HFFc6 (cell line): ENCODE results near the gene CD38. TPM values are rescaled to one million over a fixed set of nuclear protein-coding genes. Genes with fewer than 3 reads are reported as not detected.

ENCODE experiments used
- DNase-seq: peaks from one replicate; pipeline ENCODE4 v3.0.0-alpha.2; 2018
- H3K27ac Mint-ChIP-seq: 2 replicates; pipeline ENCODE4 v1.8.0; 2020; ENCODE audit warnings: mild to moderate bottlenecking, mixed read lengths
- H3K27me3 Mint-ChIP-seq: 2 replicates; pipeline ENCODE4 v1.8.0; 2021; ENCODE audit warnings: mild to moderate bottlenecking, moderate library complexity, mixed read lengths; ENCODE audit not compliant: insufficient read depth
- H3K36me3 Mint-ChIP-seq: 2 replicates; pipeline ENCODE4 v1.8.0; 2021; ENCODE audit warnings: low read depth, mixed read lengths
- H3K4me1 Mint-ChIP-seq: 2 replicates; pipeline ENCODE4 v1.8.0; 2020; ENCODE audit warnings: low read depth, mixed read lengths
- H3K4me3 Mint-ChIP-seq: 2 replicates; pipeline ENCODE4 v1.8.0; 2020; ENCODE audit warnings: mild to moderate bottlenecking, moderate library complexity, mixed read lengths
- H3K9me3 Mint-ChIP-seq: 2 replicates; pipeline ENCODE4 v1.8.0; 2020; ENCODE audit warnings: mild to moderate bottlenecking, mixed read lengths
- total RNA-seq, 6 experiments: library from RNA; stranded (reverse); fragmentation: NEBNext Ultra II Directional; extraction: Animal tissue kit (Norgen Biotek cat#: 25700); gene quantifications; 2 replicates in 1 of 6; 3 replicates in 5 of 6; pipeline ENCODE4 v1.2.3, GENCODE V29; 2021
- TF ChIP-seq, protein P1 (sequence below): fragments of 200-600 bp; sonication (generic); IDR thresholded peaks from 2 replicates; pipeline ENCODE4 v1.5.0; 2021; ENCODE audit warnings: antibody characterized with exemption, mild to moderate bottlenecking

CD38 gene
- total RNA-seq, 6 experiments from 2014 or later, result 0.07 to 0.15 (median 0.07) TPM; not detected in 3

DNA sequence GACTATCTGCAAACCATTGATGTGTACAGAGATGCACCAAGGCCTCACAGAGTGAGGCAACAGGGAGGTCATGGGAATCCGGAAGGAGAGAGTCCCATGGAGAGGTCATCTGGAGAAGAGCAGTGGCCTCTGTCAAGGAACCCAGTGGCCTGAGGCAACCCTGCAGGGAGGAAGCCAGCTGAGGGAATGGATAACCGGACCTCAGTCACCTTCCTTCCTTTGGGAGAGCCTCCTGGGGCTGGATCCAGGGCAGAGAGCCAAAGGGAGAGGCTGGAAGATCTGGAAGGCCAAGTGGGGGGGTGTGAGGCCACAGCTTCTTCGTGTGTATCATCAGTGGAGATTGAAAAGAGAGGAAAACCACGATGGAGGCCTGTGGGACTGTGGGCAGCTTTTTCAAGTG lies 24.3 kb upstream of the CD38 start:
- no peaks in the 10 kb centered on the region for H3K36me3 Mint-ChIP-seq
- peak overlapping the region; percentile 40; the same call in 1 of the 2 replicates for H3K4me3 Mint-ChIP-seq
- H3K9me3 Mint-ChIP-seq, result no peaks in the 10 kb centered on the region
- H3K4me1 Mint-ChIP-seq, result peaks cover 36% of the 10 kb centered on the region
- H3K27ac Mint-ChIP-seq, result peak overlapping the region; percentile 10; the same call in 1 of the 2 replicates
- TF ChIP-seq, protein P1, sequence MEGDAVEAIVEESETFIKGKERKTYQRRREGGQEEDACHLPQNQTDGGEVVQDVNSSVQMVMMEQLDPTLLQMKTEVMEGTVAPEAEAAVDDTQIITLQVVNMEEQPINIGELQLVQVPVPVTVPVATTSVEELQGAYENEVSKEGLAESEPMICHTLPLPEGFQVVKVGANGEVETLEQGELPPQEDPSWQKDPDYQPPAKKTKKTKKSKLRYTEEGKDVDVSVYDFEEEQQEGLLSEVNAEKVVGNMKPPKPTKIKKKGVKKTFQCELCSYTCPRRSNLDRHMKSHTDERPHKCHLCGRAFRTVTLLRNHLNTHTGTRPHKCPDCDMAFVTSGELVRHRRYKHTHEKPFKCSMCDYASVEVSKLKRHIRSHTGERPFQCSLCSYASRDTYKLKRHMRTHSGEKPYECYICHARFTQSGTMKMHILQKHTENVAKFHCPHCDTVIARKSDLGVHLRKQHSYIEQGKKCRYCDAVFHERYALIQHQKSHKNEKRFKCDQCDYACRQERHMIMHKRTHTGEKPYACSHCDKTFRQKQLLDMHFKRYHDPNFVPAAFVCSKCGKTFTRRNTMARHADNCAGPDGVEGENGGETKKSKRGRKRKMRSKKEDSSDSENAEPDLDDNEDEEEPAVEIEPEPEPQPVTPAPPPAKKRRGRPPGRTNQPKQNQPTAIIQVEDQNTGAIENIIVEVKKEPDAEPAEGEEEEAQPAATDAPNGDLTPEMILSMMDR, result no peak
- no peak for DNase-seq
- H3K27me3 Mint-ChIP-seq, result peaks cover 19% of the 10 kb centered on the region

DNA sequence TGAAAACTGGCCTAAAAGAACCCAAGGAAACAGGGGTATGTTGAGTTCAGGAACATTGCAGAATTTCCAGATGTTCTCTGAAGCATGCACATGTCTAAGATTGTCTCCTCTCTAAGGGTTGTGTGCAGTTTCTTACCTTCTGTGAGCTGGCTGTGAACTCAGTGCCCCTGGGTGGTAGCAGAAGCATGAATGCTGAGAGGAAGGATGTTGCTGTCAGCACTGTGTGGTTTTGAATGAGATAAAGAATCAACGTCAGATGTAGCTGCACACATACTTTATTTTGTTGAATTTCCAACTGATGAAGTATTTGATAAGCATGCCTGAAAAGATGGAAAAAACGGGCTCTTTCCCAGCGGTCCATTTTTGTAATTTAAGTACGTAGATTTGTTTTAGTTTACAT lies 23.8 kb upstream of the CD38 start:
- peak; percentile 45 for DNase-seq
- Mint-ChIP-seq H3K36me3 (no peaks in the 10 kb centered on the region), H3K27ac (peak overlapping the region; percentile 10; the same call in 1 of the 2 replicates), H3K27me3 (peaks cover 18% of the 10 kb centered on the region), H3K9me3 (no peaks in the 10 kb centered on the region), H3K4me3 (no peak overlapping the region), H3K4me1 (peaks cover 36% of the 10 kb centered on the region)
- TF ChIP-seq, protein P1, result no peak

DNA sequence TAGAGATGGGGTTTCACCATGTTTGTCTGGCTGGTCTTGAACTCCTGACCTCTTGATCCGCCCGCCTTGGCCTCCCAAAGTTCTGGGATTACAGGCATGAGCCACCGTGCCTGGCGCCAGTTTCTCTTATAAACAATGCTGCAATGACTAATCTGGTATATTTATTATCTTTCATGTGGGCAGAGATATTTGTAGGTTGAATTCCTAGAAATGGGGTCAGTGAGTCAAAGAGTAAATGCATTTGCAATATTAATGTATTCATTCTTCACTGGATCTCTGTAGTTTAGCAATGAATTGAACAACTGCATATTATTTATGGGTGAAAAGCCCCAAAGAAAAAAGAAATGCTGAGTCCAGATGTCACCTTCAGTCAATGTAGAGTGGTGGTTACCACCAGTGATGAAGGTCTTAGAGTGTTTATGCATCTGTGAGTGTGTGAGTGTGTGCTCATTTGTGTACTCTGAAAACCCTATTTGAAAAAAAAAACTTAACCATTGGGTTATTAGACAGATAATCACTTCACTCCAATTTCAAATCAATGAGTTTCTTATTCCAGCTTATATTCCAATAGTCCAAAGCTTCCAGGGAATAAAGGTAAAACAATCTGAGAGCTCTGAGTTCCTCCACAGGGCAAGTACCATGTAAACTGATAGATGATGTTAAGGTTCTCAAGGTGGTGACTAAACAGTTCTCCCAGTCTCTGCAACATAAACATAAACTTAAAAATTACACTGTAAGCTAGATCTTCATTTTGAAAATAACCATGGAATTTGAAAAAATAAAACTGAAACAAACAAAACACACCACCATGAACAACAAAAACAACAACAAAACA lies 22.6 kb upstream of the CD38 start:
- peaks cover 36% of the 10 kb centered on the region for H3K4me1 Mint-ChIP-seq
- H3K4me3 Mint-ChIP-seq, result no peak overlapping the region
- H3K27me3 Mint-ChIP-seq, result peaks cover 23% of the 10 kb centered on the region
- H3K27ac Mint-ChIP-seq, result no peak overlapping the region
- no peaks in the 10 kb centered on the region for H3K9me3 Mint-ChIP-seq
- TF ChIP-seq, protein P1, result no peak
- peak; percentile 50 for DNase-seq
- no peaks in the 10 kb centered on the region for H3K36me3 Mint-ChIP-seq

DNA sequence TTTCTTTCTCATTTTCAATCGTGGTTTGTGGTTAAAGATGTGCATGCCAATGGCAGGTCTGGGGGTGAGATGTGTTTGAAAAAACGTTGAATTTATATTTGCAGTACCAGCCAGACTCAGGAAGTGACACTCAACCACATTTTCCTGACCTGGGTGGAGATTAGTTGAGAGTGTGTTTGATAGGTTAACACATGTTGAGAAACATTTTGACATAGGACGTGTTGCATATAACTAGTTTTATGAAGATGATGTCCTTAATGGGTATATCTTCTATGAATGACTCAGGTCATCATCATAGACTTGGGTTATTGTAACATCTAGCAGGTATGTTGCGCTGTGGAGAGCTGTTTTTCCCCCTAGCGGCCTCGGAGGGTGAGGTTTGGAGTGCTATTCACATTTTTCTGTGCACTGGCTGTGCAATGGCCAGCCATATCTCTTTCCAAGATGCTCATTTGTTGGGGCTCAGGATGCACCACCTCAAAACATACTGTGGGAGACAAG lies 21.7 kb upstream of the CD38 start:
- peaks cover 36% of the 10 kb centered on the region for H3K4me1 Mint-ChIP-seq
- no peaks in the 10 kb centered on the region for H3K9me3 Mint-ChIP-seq
- peak; percentile 10 for DNase-seq
- H3K36me3 Mint-ChIP-seq, result no peaks in the 10 kb centered on the region
- H3K27ac Mint-ChIP-seq, result no peak overlapping the region
- H3K27me3 Mint-ChIP-seq, result peaks cover 23% of the 10 kb centered on the region
- TF ChIP-seq, protein P1, result no peak
- H3K4me3 Mint-ChIP-seq, result no peak overlapping the region

DNA sequence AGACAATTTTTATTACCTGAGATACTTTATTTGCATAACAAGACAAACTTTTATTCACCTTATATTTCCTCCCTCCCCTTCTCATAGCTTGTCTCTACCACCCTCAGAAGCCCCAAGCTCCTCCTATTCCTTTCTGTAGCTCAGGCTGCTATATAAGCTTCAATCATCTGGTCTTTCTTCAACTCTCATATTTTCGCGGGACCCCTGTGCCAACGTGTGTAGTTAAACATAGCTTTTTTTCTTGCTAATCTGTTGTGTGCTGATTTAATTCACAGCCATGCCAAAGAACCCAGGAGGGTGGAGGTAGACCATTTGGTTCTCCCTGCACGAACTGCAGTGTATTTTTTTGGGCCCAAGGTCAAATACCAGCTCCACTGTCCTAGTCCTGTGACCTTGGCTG lies 21.1 kb upstream of the CD38 start:
- no peaks in the 10 kb centered on the region for H3K36me3 Mint-ChIP-seq
- H3K27me3 Mint-ChIP-seq, result peaks cover 23% of the 10 kb centered on the region
- H3K4me1 Mint-ChIP-seq, result peaks cover 36% of the 10 kb centered on the region
- no peak overlapping the region for H3K4me3 Mint-ChIP-seq
- TF ChIP-seq, protein P1, result no peak
- no peaks in the 10 kb centered on the region for H3K9me3 Mint-ChIP-seq
- DNase-seq, result no peak
- no peak overlapping the region for H3K27ac Mint-ChIP-seq
